ENCODE measurements around the gene MRPL2. TPM values are rescaled to one million over a fixed set of nuclear protein-coding genes. Genes with fewer than 3 reads are reported as not detected.

The MRPL2 gene
- total RNA-seq, 2 donors from 2014 or later, result 19.1 to 52.3 TPM

DNA sequence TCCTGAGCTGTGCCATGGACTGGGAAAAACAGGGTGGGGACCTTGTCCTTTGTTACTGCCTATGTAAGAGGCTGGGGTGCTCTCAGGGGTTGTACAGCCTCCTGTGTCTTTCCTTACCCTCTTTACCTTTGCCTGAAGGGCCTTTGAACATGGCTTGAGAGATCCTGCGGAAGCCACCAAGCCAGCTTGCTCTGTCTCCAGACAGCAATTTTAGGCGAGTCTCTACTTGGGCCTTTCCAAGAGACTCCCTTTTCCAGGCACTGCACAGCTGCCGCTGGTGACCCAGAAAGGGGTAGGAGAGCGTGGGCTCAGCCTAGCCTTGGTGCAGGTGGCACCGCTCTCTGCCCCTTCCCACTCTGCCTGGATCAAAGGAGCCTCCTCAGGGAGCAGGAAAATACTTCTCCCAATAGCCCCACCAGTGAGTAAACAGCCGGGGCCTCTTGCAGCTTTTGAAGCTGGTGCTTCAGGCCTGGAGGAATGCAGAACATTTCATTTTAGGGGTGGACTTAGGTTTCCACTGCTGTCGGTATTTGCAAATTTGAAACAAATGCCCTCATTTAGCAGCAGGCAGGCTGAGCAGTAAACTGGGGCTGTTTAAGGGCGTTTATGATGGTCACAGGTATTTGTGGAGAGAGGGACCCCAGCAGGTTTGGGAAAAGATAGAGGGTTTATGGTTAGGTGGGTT, 30.8 kb upstream of the MRPL2 start:
- DNase-seq (ENCODE audit: low spot score), result no peak

DNA sequence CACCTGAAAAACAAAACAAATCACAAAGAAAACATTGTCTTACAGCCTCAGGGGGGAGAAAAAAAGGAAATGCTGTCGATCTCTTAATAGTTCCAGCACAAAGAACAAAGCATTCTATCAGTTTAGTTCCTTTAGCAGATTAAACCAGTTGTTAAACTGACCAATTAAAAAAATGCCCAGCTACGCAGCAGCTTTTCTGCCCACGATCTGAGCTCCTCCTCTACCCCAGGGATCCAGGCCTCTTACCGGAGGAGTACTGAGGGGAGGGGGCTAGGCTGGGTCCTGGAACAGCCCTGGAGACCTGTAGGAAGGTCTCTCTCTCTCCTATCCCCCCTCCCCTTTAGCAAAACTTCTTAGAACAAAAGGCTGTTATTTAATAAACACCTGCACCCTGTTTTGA, 30.2 kb upstream of the MRPL2 start:
- peak overlapping the region; percentile 79 to 80 for H3K27ac ChIP-seq
- WGBS, result 16% methylated on average over 4 of the region's 4 CpGs
- intact Hi-C loops (cut with DNase I), result no loop called here

More for the DNA sequence above, 30.8 kb upstream of the MRPL2 start:
- WGBS, result 38% methylated on average over 8 of the region's 8 CpGs
- Histone ChIP-seq H3K27me3 (replicated peaks; ENCODE audit: insufficient read depth) (no peaks in the 10 kb centered on the region), H3K27ac (peak overlapping the region; percentile 79 to 80), H3K4me1 (replicated peaks) (peaks cover 32% of the 10 kb centered on the region), H3K4me3 (no peak overlapping the region), H3K9me3 (no peaks in the 10 kb centered on the region), H3K36me3 (no peaks in the 10 kb centered on the region)
- intact Hi-C loops (cut with DNase I), result no loop called here
- no peak for TF ChIP-seq POLR2AphosphoS5 (IDR thresholded peaks at IDR 0.05)
- no peak for TF ChIP-seq POLR2A (IDR thresholded peaks at IDR 0.05)
- TF ChIP-seq, protein P1, sequence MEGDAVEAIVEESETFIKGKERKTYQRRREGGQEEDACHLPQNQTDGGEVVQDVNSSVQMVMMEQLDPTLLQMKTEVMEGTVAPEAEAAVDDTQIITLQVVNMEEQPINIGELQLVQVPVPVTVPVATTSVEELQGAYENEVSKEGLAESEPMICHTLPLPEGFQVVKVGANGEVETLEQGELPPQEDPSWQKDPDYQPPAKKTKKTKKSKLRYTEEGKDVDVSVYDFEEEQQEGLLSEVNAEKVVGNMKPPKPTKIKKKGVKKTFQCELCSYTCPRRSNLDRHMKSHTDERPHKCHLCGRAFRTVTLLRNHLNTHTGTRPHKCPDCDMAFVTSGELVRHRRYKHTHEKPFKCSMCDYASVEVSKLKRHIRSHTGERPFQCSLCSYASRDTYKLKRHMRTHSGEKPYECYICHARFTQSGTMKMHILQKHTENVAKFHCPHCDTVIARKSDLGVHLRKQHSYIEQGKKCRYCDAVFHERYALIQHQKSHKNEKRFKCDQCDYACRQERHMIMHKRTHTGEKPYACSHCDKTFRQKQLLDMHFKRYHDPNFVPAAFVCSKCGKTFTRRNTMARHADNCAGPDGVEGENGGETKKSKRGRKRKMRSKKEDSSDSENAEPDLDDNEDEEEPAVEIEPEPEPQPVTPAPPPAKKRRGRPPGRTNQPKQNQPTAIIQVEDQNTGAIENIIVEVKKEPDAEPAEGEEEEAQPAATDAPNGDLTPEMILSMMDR (IDR thresholded peaks at IDR 0.05), result no peak

DNA sequence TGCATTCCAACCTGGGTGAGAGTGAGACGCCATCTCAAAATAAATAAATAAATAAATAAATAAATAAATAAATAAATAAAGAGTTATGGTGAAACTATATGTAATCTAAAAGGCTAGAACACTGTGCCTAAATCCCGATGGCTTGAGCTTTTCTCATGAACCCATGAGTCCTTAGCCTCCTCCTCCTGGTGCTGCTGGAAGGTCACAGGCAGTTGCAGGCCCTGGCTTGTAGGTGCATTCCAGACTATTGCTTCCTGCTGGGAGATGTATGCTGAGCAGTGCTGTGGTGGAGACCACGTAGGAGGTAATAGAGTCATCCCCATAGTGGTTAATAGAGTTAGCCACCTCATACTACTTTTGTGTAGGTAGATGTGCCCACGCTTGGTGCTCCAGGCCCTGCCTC, 29.4 kb upstream of the MRPL2 start:
- peak; percentile 56 for DNase-seq (ENCODE audit: low spot score)
- peak overlapping the region; percentile 79 to 80 for H3K27ac ChIP-seq
- 55% methylated on average over 4 of the region's 4 CpGs for WGBS
- H3K4me1 ChIP-seq (replicated peaks), result peaks cover 25% of the 10 kb centered on the region
- no peaks in the 10 kb centered on the region for H3K36me3 ChIP-seq
- no peaks in the 10 kb centered on the region for H3K9me3 ChIP-seq
- TF ChIP-seq POLR2A (IDR thresholded peaks at IDR 0.05), result no peak
- TF ChIP-seq, protein P1 (IDR thresholded peaks at IDR 0.05), result no peak
- TF ChIP-seq POLR2AphosphoS5 (IDR thresholded peaks at IDR 0.05), result peak; percentile 48
- H3K27me3 ChIP-seq (replicated peaks; ENCODE audit: insufficient read depth), result no peaks in the 10 kb centered on the region
- H3K4me3 ChIP-seq, result no peak overlapping the region
- intact Hi-C loops (cut with DNase I), result no loop called here

More for the DNA sequence above, 30.2 kb upstream of the MRPL2 start:
- peaks cover 32% of the 10 kb centered on the region for H3K4me1 ChIP-seq (replicated peaks)
- H3K36me3 ChIP-seq, result no peaks in the 10 kb centered on the region
- H3K4me3 ChIP-seq, result no peak overlapping the region
- H3K9me3 ChIP-seq, result no peaks in the 10 kb centered on the region
- TF ChIP-seq, protein P1 (IDR thresholded peaks at IDR 0.05), result no peak
- DNase-seq (ENCODE audit: low spot score), result no peak
- H3K27me3 ChIP-seq (replicated peaks; ENCODE audit: insufficient read depth), result no peaks in the 10 kb centered on the region

DNA sequence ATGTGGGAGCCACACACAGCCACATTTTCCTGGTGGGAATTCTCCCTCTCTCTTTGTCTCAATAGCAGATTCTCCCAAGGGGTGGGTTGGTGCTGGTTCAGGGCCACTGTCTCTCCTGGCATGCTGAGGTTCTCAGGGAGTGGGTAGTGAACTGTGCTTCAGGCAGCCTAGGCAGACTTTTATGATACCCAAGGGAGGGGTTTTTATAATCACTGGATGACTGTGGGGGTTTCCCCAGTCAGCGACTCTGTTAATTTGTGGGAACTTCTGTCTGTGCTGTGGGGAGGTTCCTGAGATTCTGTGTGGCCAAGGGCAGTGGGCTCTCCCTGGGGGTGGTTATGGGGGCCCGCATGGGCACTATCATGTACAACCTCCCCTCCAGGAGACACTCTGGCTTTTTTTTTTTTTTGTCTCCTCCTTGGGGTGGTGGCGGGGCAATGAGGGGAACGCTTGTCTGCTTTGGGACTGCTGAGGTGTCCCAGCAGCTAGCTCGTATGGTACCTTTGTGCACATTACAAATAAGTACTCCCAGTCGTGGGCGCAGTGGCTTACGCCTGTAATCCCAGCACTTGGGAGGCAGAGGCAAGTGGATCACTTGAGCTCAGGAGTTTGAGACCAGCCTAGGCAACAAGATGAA, 26.9 kb upstream of the MRPL2 start:
- Histone ChIP-seq H3K36me3 (no peaks in the 10 kb centered on the region), H3K27me3 (replicated peaks; ENCODE audit: insufficient read depth) (no peaks in the 10 kb centered on the region), H3K9me3 (no peaks in the 10 kb centered on the region), H3K4me1 (replicated peaks) (peaks cover 19% of the 10 kb centered on the region), H3K4me3 (no peak overlapping the region), H3K27ac (no peak overlapping the region)
- intact Hi-C loops (cut with DNase I), result no loop called here
- TF ChIP-seq, protein P1 (IDR thresholded peaks at IDR 0.05), result no peak
- TF ChIP-seq POLR2A (IDR thresholded peaks at IDR 0.05) (no peak), POLR2AphosphoS5 (IDR thresholded peaks at IDR 0.05) (no peak)
- 85% methylated on average over 8 of the region's 8 CpGs for WGBS
- no peak for DNase-seq (ENCODE audit: low spot score)

All from prostate gland (tissue), 2 donors.